Loucy (cell line): ENCODE results near the gene CACNB3.

Source experiments
- H2AFZ ChIP-seq: fragments of 200-600 bp; sonication (generic); 2 replicates; pipeline ENCODE4 v1.6.0; 2016; ENCODE audit warnings: antibody characterized with exemption, mild to moderate bottlenecking, low read length, moderate library complexity
- H3F3A ChIP-seq: fragments of 200-600 bp; 2 replicates; pipeline ENCODE4 v1.6.0; 2016; ENCODE audit warnings: antibody characterized with exemption, low read depth, mild to moderate bottlenecking
- H3K27me3 ChIP-seq: fragments of 200-600 bp; sonication (generic); 2 replicates; pipeline ENCODE4 v1.6.1; 2014; ENCODE audit warnings: low read length, mild to moderate bottlenecking; ENCODE audit not compliant: insufficient read depth, poor library complexity, severe bottlenecking
- H3K36me3 ChIP-seq: fragments of 200-600 bp; sonication (generic); 2 replicates; pipeline ENCODE4 v1.6.1; 2016; ENCODE audit warnings: low read length; ENCODE audit not compliant: insufficient read depth
- H3K4me1 ChIP-seq: fragments of 200-600 bp; sonication (generic); 2 replicates; pipeline ENCODE4 v1.5.1; 2014; ENCODE audit warnings: low read length, mild to moderate bottlenecking; ENCODE audit not compliant: insufficient read depth, poor library complexity, severe bottlenecking
- H3K4me2 ChIP-seq: fragments of 200-600 bp; sonication (generic); 2 replicates; pipeline ENCODE4 v1.6.0; 2014; ENCODE audit warnings: antibody characterized with exemption, low read length, low read depth, mild to moderate bottlenecking; ENCODE audit not compliant: poor library complexity, severe bottlenecking
- H3K4me3 ChIP-seq: fragments of 200-600 bp; sonication (generic); 2 replicates; pipeline ENCODE4 v1.5.1; 2014; ENCODE audit warnings: low read length, mild to moderate bottlenecking, mixed read lengths; ENCODE audit not compliant: poor library complexity, severe bottlenecking
- H3K79me2 ChIP-seq: fragments of 200-600 bp; sonication (generic); 2 replicates; pipeline ENCODE4 v1.6.1; 2014; ENCODE audit warnings: low read length; ENCODE audit not compliant: insufficient read depth
- H3K9ac ChIP-seq: fragments of 200-600 bp; sonication (generic); 2 replicates; pipeline ENCODE4 v1.6.0; 2014; ENCODE audit warnings: mild to moderate bottlenecking, low read depth, low read length, moderate library complexity; ENCODE audit not compliant: poor library complexity, severe bottlenecking
- H3K9me2 ChIP-seq: fragments of 200-600 bp; sonication (generic); replicated peaks from 2 replicates; pipeline ENCODE4 v1.6.1; 2016; ENCODE audit warnings: low read depth, low read length, mixed read lengths
- H3K9me3 ChIP-seq: fragments of 200-600 bp; sonication (generic); 2 replicates; pipeline ENCODE4 v1.6.1; 2014; ENCODE audit warnings: mild to moderate bottlenecking, antibody characterized with exemption, low read length, low read depth; ENCODE audit not compliant: insufficient read depth
- H4K20me1 ChIP-seq: fragments of 200-600 bp; sonication (generic); 2 replicates; pipeline ENCODE4 v1.6.0; 2014; ENCODE audit warnings: antibody characterized with exemption, low read length, mild to moderate bottlenecking; ENCODE audit not compliant: insufficient read depth, poor library complexity, severe bottlenecking
- EZH2phosphoT487 ChIP-seq: fragments of 200-600 bp; IDR thresholded peaks from 2 replicates; pipeline ENCODE4 v1.6.1; 2018; ENCODE audit warnings: antibody characterized with exemption, mild to moderate bottlenecking, moderate library complexity, borderline replicate concordance
- TF ChIP-seq, protein P1 (sequence below): fragments of 200-600 bp; sonication (generic); conservative IDR thresholded peaks from 2 replicates; pipeline ENCODE4 v1.5.1; 2014; ENCODE audit warnings: mild to moderate bottlenecking, antibody characterized with exemption, low read length

The CACNB3 gene

DNA sequence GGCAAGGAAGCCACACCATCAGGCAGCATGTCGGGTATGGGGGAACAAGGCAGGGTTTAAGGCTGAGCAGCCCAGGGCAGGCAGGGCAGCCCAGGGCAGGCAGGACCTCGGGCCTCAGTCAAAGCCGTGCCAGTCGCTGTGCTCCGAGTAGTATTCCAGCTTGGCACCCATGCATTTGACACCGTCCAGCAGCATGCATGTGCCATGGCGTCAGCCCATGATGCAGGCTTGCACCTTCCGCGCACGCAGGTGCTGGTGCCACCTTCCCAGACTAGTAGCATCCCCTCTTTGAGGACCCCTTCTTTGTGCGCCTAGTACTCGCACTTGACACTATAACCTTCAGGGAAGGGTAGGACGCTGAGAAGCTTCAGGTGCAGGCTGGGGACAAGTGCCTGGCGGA is 17.8 kb upstream of the CACNB3 start:
- no peaks in the 10 kb centered on the region for H3K27me3 ChIP-seq
- H3K4me1 ChIP-seq, result no peaks in the 10 kb centered on the region
- H3K9me3 ChIP-seq, result no peaks in the 10 kb centered on the region
- H3K9ac ChIP-seq, result no peak overlapping the region
- no peaks in the 10 kb centered on the region for H3K9me2 ChIP-seq
- no peak overlapping the region for H2AFZ ChIP-seq
- no peak for TF ChIP-seq EZH2phosphoT487
- TF ChIP-seq, protein P1, sequence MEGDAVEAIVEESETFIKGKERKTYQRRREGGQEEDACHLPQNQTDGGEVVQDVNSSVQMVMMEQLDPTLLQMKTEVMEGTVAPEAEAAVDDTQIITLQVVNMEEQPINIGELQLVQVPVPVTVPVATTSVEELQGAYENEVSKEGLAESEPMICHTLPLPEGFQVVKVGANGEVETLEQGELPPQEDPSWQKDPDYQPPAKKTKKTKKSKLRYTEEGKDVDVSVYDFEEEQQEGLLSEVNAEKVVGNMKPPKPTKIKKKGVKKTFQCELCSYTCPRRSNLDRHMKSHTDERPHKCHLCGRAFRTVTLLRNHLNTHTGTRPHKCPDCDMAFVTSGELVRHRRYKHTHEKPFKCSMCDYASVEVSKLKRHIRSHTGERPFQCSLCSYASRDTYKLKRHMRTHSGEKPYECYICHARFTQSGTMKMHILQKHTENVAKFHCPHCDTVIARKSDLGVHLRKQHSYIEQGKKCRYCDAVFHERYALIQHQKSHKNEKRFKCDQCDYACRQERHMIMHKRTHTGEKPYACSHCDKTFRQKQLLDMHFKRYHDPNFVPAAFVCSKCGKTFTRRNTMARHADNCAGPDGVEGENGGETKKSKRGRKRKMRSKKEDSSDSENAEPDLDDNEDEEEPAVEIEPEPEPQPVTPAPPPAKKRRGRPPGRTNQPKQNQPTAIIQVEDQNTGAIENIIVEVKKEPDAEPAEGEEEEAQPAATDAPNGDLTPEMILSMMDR, result no peak
- no peak overlapping the region for H3K4me3 ChIP-seq
- H3K4me2 ChIP-seq, result no peak overlapping the region
- no peaks in the 10 kb centered on the region for H3K79me2 ChIP-seq
- H3K36me3 ChIP-seq, result no peaks in the 10 kb centered on the region
- H3F3A ChIP-seq, result no peaks in the 10 kb centered on the region
- H4K20me1 ChIP-seq, result no peaks in the 10 kb centered on the region

DNA sequence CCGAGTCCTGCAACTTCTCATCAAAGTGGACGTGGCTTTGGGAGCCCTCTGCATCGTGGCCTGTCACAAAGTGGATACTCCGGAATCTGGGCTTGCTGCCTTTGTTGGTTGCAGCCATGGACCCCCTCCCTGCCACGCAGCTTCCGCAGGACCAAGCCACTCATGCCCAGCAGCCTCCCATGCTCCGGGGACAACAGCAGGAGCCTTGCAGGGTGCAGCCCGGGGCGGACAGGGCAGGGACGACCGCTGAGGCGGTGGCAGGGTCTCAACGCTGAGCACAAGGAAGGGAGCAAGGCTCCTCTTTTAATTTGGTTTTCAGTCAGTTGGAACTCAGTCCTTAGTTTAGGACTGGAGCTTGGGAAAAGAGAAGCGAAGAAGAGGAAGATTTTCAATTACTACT is 17.3 kb upstream of the CACNB3 start:
- Histone ChIP-seq H3K9ac (no peak overlapping the region), H3F3A (no peaks in the 10 kb centered on the region), H3K9me3 (no peaks in the 10 kb centered on the region), H3K27me3 (no peaks in the 10 kb centered on the region), H3K79me2 (no peaks in the 10 kb centered on the region), H3K9me2 (no peaks in the 10 kb centered on the region), H3K4me3 (no peak overlapping the region), H2AFZ (no peak overlapping the region), H3K36me3 (no peaks in the 10 kb centered on the region), H3K4me2 (no peak overlapping the region), H3K4me1 (no peaks in the 10 kb centered on the region), H4K20me1 (no peaks in the 10 kb centered on the region)
- no peak for TF ChIP-seq EZH2phosphoT487
- TF ChIP-seq, protein P1, result no peak

DNA sequence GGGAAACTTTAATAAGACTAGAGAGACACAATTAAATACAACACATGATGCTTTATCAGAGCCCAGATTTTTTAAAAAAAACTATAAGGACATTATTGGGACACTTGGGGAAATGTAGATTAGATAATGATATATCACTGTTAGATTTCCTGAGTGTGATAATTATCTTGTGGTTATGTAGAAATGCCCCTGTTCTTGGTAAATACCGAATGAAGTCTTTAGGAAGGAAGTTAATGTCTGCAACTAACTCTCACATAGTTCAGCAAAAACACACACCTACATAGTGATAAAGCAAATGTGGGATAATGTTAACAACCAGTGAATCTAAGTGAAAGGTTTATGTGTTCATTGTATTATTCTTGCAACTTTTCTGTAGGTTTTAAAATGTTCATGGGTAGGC is 14.6 kb upstream of the CACNB3 start:
- Histone ChIP-seq H3K9me2 (no peaks in the 10 kb centered on the region), H4K20me1 (no peaks in the 10 kb centered on the region), H3K4me1 (no peaks in the 10 kb centered on the region), H3K4me3 (no peak overlapping the region), H2AFZ (no peak overlapping the region), H3K4me2 (no peak overlapping the region), H3K9me3 (no peaks in the 10 kb centered on the region), H3K36me3 (no peaks in the 10 kb centered on the region), H3F3A (no peaks in the 10 kb centered on the region), H3K27me3 (no peaks in the 10 kb centered on the region), H3K79me2 (no peaks in the 10 kb centered on the region), H3K9ac (no peak overlapping the region)
- TF ChIP-seq EZH2phosphoT487, result no peak
- TF ChIP-seq, protein P1, result no peak
